Adrenal gland (tissue), 5 donors: ENCODE data around the gene EEF1G.

Experiments
- POLR2A ChIP-seq, 2 donors: fragments of 450-650 bp; IDR thresholded peaks; one replicate each; pipeline ENCODE4 v1.6.1; 2017; ENCODE audit warnings: antibody characterized with exemption in 2 of 2, mild to moderate bottlenecking in 2 of 2, moderate library complexity in 1 of 2
- TF ChIP-seq, protein P1 (sequence below), 6 experiments: fragments of 450-650 bp in 4 of 6; fragments of 200-600 bp in 2 of 6; sonication (generic) in 1 of 6; IDR thresholded peaks; 1 replicate in 5 of 6; 2 replicates in 1 of 6; pipeline versions ENCODE4 v1.5.1 to v1.8.0; 2016 to 2021; ENCODE audit warnings: antibody characterized with exemption in 6 of 6, mild to moderate bottlenecking in 2 of 6, moderate library complexity in 1 of 6
- donor health status: DM: no; HTN: no; CAD: no.

- TF ChIP-seq, protein P1, sequence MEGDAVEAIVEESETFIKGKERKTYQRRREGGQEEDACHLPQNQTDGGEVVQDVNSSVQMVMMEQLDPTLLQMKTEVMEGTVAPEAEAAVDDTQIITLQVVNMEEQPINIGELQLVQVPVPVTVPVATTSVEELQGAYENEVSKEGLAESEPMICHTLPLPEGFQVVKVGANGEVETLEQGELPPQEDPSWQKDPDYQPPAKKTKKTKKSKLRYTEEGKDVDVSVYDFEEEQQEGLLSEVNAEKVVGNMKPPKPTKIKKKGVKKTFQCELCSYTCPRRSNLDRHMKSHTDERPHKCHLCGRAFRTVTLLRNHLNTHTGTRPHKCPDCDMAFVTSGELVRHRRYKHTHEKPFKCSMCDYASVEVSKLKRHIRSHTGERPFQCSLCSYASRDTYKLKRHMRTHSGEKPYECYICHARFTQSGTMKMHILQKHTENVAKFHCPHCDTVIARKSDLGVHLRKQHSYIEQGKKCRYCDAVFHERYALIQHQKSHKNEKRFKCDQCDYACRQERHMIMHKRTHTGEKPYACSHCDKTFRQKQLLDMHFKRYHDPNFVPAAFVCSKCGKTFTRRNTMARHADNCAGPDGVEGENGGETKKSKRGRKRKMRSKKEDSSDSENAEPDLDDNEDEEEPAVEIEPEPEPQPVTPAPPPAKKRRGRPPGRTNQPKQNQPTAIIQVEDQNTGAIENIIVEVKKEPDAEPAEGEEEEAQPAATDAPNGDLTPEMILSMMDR (IDR thresholded peaks at IDR 0.05): no peak
- TF ChIP-seq POLR2A (IDR thresholded peaks at IDR 0.05): no peak
These were observed 41.6 kb downstream of the EEF1G start for GRCh38 chr11:62532096-62532495.
